ENCODE measurements around the gene OR6C68. TPM values are rescaled to one million over a fixed set of nuclear protein-coding genes. Genes with fewer than 3 reads are reported as not detected.
"Not testable (repeated sequence)": the region's sequence is repeated elsewhere in the genome, so short reads cannot be mapped to it uniquely, and the experiment has no call there.

OR6C68 gene
- polyA plus RNA-seq (2013, experiment 1 of 2; ENCODE audit: insufficient read length): not detected
- polyA plus RNA-seq (2013, experiment 2 of 2; ENCODE audit: insufficient read length): not detected

GRCh38 chr12:55492078-55492477 is at the start of gene OR6C68:
TSS of gene OR6C68 (plus strand) at chr12:55492378. CDS start at chr12:55492378, 0 bp downstream.
- DNase-seq: no peak

GRCh38 chr12:55443776-55444175 is 48.4 kb upstream of the OR6C68 start, which contains the start of gene OR6C2:
TSS of gene OR6C2 (plus strand) at chr12:55444076. CDS start at chr12:55452214, 8,138 bp downstream.
- DNase-seq: no peak

- DNase-seq: no peak
Observed at GRCh38 chr12:55445357-55445756, 46.8 kb upstream of the OR6C68 start.

- DNase-seq: no peak
Observed at GRCh38 chr12:55446326-55446725, 45.9 kb upstream of the OR6C68 start.

- no peak for DNase-seq
Observed at GRCh38 chr12:55448825-55449224, 43.4 kb upstream of the OR6C68 start.

GRCh38 chr12:55464926-55465325 is 27.3 kb upstream of the OR6C68 start:
- DNase-seq: not testable (repeated sequence)

GRCh38 chr12:55467836-55468235 is 24.3 kb upstream of the OR6C68 start:
- no peak for DNase-seq

GRCh38 chr12:55469291-55469690 is 22.9 kb upstream of the OR6C68 start:
- no peak for DNase-seq

- DNase-seq: no peak
Observed at GRCh38 chr12:55470088-55470829, 21.9 kb upstream of the OR6C68 start, which contains the start of gene OR6C70. TSS of gene OR6C70 (minus strand) at chr12:55470138. CDS start at chr12:55470138, 0 bp downstream.

GRCh38 chr12:55472264-55472663 is 19.9 kb upstream of the OR6C68 start:
- DNase-seq: no peak

- not testable (repeated sequence) for DNase-seq
Observed at GRCh38 chr12:55479136-55479535, 13.0 kb upstream of the OR6C68 start.

GRCh38 chr12:55484284-55484683 is 7.9 kb upstream of the OR6C68 start:
- not testable (repeated sequence) for DNase-seq

GRCh38 chr12:55495490-55495889 is 3.3 kb downstream of the OR6C68 start:
- DNase-seq: no peak

GRCh38 chr12:55499231-55499630 is 7.1 kb downstream of the OR6C68 start:
- no peak for DNase-seq

- no peak for DNase-seq
Observed at GRCh38 chr12:55499810-55500252, 7.7 kb downstream of the OR6C68 start.

GRCh38 chr12:55501601-55502000 is 9.4 kb downstream of the OR6C68 start:
- DNase-seq: no peak

GRCh38 chr12:55515696-55516095 is 23.5 kb downstream of the OR6C68 start:
- DNase-seq: no peak

- DNase-seq: no peak
Observed at GRCh38 chr12:55516391-55516790, 24.2 kb downstream of the OR6C68 start.

Data from fibroblast of skin of scalp (primary cell).